Ovary (tissue), 3 donors: ENCODE measurements around the gene CAPN1.

Source experiments
- CTCF ChIP-seq, 3 donors: fragments of 450-650 bp in 2 of 3; fragments of 200-600 bp in 1 of 3; IDR thresholded peaks; one replicate each; pipeline versions ENCODE4 v1.5.1 to v1.8.0; 2016 to 2022; ENCODE audit warnings: antibody characterized with exemption in 3 of 3, mild to moderate bottlenecking in 1 of 3
- POLR2A ChIP-seq: fragments of 450-650 bp; IDR thresholded peaks from one replicate; pipeline ENCODE4 v1.6.1; 2017; ENCODE audit warnings: antibody characterized with exemption, mild to moderate bottlenecking, moderate library complexity
- donor health status: DM: no; HTN: no; CAD: no.

- TF ChIP-seq POLR2A: no peak
- no peak for TF ChIP-seq CTCF (IDR thresholded peaks at IDR 0.05)
Measured at GRCh38 chr11:65165410-65166317, 16.1 kb upstream of the CAPN1 start.
